ENCODE results near the gene SMIM14. TPM values are rescaled to one million over a fixed set of nuclear protein-coding genes. Genes with fewer than 3 reads are reported as not detected.

Gene SMIM14
- total and polyA plus RNA-seq, 2 of the 8 experiments (the other 6 are each of a cell fraction or from before 2014, with no cell fraction given) = 29.1 to 31.0 TPM

DNA sequence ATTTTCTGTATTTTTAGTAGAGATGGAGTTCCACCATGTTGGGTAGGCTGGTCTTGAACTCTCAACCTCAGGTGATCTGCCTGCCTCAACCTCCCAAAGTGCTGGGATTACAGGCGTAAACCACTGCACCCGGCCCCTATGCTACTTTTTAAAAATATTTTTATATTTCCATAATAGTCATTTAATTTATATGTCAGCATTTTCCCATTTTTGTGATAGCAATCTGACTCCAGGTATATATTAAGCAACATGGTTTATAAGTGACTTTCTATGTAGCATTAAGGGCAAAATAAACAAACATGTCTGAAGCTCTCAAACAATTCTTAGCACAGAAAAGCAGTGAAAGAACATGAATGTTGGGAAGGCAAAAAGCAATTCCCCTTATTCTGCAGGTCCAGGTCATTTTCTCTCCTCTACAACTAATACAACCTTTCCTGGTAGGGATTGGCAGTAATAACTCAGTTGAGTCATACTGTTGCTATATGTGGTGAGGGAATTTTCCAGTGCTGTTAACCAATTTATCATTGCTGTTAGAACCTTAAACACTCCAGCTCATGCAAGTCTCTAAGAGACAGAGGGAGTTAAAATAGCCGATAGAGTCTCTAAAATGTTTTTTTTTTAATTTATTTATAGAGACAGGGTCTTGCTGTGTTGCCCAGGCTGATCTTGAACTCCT is 24.0 kb downstream of the SMIM14 start:
- Histone ChIP-seq H2AFZ (ENCODE audit: low read length) (no peak overlapping the region), H2BK120ac (replicated peaks; ENCODE audit: low read depth, low read length) (no peak overlapping the region), H3K79me2 (ENCODE audit: control insufficient read depth in 1 of 2, insufficient read depth in 2 of 2, low read length in 2 of 2) (no peaks in the 10 kb centered on the region), H3K4me3 (ENCODE audit: extremely low read depth in 1 of 4, insufficient read depth in 2 of 4, low read depth in 3 of 4, low read length in 4 of 4) (no peak overlapping the region), H2BK12ac (ENCODE audit: low read depth, low read length) (no peak overlapping the region), H3K27me3 (replicated peaks in 1 of 4; ENCODE audit: control insufficient read depth in 3 of 4, extremely low read depth in 1 of 4, insufficient read depth in 3 of 4, low read length in 3 of 4) (no peaks in the 10 kb centered on the region), H3K79me1 (ENCODE audit: low read depth, low read length) (no peaks in the 10 kb centered on the region), H3K4me2 (ENCODE audit: insufficient read depth in 1 of 2, low read depth in 2 of 2, low read length in 2 of 2) (no peak overlapping the region), H3K4ac (replicated peaks; ENCODE audit: insufficient read length, low read depth, low read length) (no peak overlapping the region), H3K14ac (ENCODE audit: insufficient read length) (no peak overlapping the region), H3K23ac (ENCODE audit: insufficient read length) (no peak overlapping the region), H3K27ac (ENCODE audit: low read depth, low read length) (no peak overlapping the region), H4K8ac (ENCODE audit: extremely low read depth, insufficient read depth, low read length) (no peak overlapping the region), H2BK20ac (ENCODE audit: low read length) (no peak overlapping the region), H3K4me1 (replicated peaks in 1 of 4; ENCODE audit: control insufficient read depth in 3 of 4, insufficient read depth in 4 of 4, low read length in 3 of 4) (peaks cover 0 to 3% (median 0%) of the 10 kb centered on the region in 4 experiments; a peak in 2 of 7 replicates), H3K23me2 (ENCODE audit: low read depth, low read length) (no peaks in the 10 kb centered on the region), H4K5ac (ENCODE audit: insufficient read length, low read depth, low read length) (no peak overlapping the region), H3K56ac (replicated peaks; ENCODE audit: insufficient read length, low read depth, low read length) (no peak overlapping the region), H3K36me3 (ENCODE audit: control insufficient read depth in 2 of 4, insufficient read depth in 4 of 4, low read length in 3 of 4) (peaks cover 0 to 8% (median 0%) of the 10 kb centered on the region in 4 experiments; a peak in 4 of 8 replicates), H4K20me1 (replicated peaks in 1 of 2; ENCODE audit: control insufficient read depth in 1 of 2, insufficient read depth in 2 of 2, low read length in 2 of 2) (peaks cover 0 to 2% of the 10 kb centered on the region in 2 experiments), H2AK5ac (ENCODE audit: low read depth, low read length) (no peak overlapping the region), H3K9me3 (ENCODE audit: insufficient read depth in 2 of 2, low read depth in 1 of 2, low read length in 1 of 2) (no peaks in the 10 kb centered on the region), H4K91ac (replicated peaks; ENCODE audit: insufficient read length, low read length) (no peak overlapping the region), H2BK15ac (ENCODE audit: low read length) (no peak overlapping the region), H3K9ac (replicated peaks in 1 of 4; ENCODE audit: extremely low read depth in 1 of 4, low read depth in 3 of 4, low read length in 3 of 4) (no peak overlapping the region), H2BK5ac (ENCODE audit: low read depth, low read length) (no peak overlapping the region), H3K18ac (ENCODE audit: extremely low read depth, low read length) (no peak overlapping the region)
- ChIA-PET CTCF (ENCODE audit: partially characterized antibody) (no interaction called here), POLR2A (ENCODE audit: partially characterized antibody) (interaction anchor here (0.6 to 1.2 kb wide), 3 partner anchors 23 to 258 kb away, joined by 3 to 5 read pairs (median 4); partner anchors contain the start of gene SMIM14)
- WGBS, 2 experiments (ENCODE audit: extremely low coverage in 1 of 2, insufficient coverage in 1 of 2, insufficient read length in 1 of 2, insufficient replicate concordance in 2 of 2, low coverage in 1 of 2, low lambda C conversion rate in 2 of 2, missing lambda C conversion rate in 1 of 2) = 94% methylated on average over 3 of the region's 3 CpGs; no CpG with 5 or more reads in 1 of the 2 experiments
- no peak for TF ChIP-seq SP1 (IDR thresholded peaks at IDR 0.05; ENCODE audit: low read depth, low read length)
- FAIRE-seq (no peak), DNase-seq (ENCODE audit: low read depth in 1 of 2, low spot score in 2 of 2) (no peak)
